SK-N-SH (cell line): ENCODE data around the gene SLCO2A1.

Experiments used
- NFIC ChIP-seq: IDR thresholded peaks from 2 replicates; pipeline ENCODE4 v1.4.0; 2012; ENCODE audit warnings: borderline replicate concordance
- TF ChIP-seq, protein P1 (sequence below): fragments of 200-600 bp; sonication (generic); IDR thresholded peaks from 2 replicates; pipeline ENCODE4 v1.6.1; 2017; ENCODE audit warnings: antibody characterized with exemption, mild to moderate bottlenecking, moderate library complexity

DNA sequence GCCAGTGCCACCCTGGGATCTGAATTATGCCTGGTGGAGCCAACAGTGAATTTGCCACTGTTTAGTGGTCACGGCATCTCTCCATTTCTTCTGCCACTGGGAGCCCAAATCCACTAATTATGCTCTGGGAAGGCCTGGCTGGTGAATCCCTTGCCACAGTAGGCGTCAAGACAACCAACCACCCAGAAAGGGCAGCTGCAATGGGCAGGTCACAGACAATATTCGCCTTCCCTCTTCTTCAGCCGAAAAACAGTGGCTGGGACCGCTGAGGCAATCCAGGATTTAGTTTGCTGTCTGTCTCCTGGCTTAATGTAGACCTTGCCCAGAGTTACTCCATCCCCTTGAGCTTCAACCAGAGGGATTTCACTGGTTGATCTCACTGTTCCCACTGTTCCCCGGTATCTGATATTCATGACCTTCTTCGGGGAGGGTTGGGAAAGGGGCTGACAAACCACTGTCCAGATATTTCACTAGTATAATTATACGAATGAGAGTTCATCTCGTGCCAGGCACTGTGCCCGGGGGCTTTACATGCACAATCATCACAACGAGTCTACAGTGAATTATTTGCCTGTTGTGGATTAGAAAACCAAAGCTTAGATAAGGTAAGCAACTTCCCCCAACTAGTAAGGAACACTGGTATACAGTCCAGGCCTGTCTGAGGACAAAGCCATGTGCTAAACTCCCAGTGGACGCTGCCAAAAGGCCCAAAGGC, 84.2 kb downstream of the SLCO2A1 start:
- TF ChIP-seq NFIC: no peak
- TF ChIP-seq, protein P1, sequence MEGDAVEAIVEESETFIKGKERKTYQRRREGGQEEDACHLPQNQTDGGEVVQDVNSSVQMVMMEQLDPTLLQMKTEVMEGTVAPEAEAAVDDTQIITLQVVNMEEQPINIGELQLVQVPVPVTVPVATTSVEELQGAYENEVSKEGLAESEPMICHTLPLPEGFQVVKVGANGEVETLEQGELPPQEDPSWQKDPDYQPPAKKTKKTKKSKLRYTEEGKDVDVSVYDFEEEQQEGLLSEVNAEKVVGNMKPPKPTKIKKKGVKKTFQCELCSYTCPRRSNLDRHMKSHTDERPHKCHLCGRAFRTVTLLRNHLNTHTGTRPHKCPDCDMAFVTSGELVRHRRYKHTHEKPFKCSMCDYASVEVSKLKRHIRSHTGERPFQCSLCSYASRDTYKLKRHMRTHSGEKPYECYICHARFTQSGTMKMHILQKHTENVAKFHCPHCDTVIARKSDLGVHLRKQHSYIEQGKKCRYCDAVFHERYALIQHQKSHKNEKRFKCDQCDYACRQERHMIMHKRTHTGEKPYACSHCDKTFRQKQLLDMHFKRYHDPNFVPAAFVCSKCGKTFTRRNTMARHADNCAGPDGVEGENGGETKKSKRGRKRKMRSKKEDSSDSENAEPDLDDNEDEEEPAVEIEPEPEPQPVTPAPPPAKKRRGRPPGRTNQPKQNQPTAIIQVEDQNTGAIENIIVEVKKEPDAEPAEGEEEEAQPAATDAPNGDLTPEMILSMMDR: no peak
